Calu3 (cell line): ENCODE measurements around the gene CCDC85C. TPM values are rescaled to one million over a fixed set of nuclear protein-coding genes. Genes with fewer than 3 reads are reported as not detected.

ENCODE experiments used
- BruUV-seq: library from RNA; stranded (reverse); fragments of 400-500 nt; replicated peaks from 2 replicates; lab custom pipeline; 2021; lab: Mats Ljungman, UMichigan
- CTCF ChIA-PET: fragments of 300-600 bp; sonication (Branson Sonifier 250); formaldehyde crosslinking; loops from one replicate; lab custom pipeline; 2022; ENCODE audit warnings: antibody characterized with exemption; lab: Charles Lee
- DNase-seq: peaks from one replicate; pipeline ENCODE4 v3.0.0; 2022
- H3K27ac Mint-ChIP-seq: one replicate; pipeline ENCODE4 v1.8.0; 2022; ENCODE audit warnings: mixed read lengths; ENCODE audit not compliant: unreplicated experiment
- H3K27me3 Mint-ChIP-seq: one replicate; pipeline ENCODE4 v1.8.0; 2022; ENCODE audit warnings: mixed read lengths; ENCODE audit not compliant: unreplicated experiment
- H3K36me3 Mint-ChIP-seq: one replicate; pipeline ENCODE4 v1.8.0; 2022; ENCODE audit warnings: mild to moderate bottlenecking, moderate library complexity, mixed read lengths; ENCODE audit not compliant: insufficient read depth, unreplicated experiment
- H3K4me1 Mint-ChIP-seq: one replicate; pipeline ENCODE4 v1.8.0; 2022; ENCODE audit warnings: mild to moderate bottlenecking, low read depth, mixed read lengths; ENCODE audit not compliant: unreplicated experiment
- H3K4me3 Mint-ChIP-seq: one replicate; pipeline ENCODE4 v1.8.0; 2022; ENCODE audit warnings: mild to moderate bottlenecking, low read depth, moderate library complexity, mixed read lengths; ENCODE audit not compliant: unreplicated experiment
- H3K9me3 Mint-ChIP-seq: one replicate; pipeline ENCODE4 v1.8.0; 2022; ENCODE audit warnings: low read depth, mixed read lengths; ENCODE audit not compliant: unreplicated experiment
- intact Hi-C: fragments of 100-400 bp; cut with micrococcal nuclease; formaldehyde crosslinking; loops from one replicate; pipeline ENCODE4 v1.10.0; 2022; ENCODE audit not compliant: unreplicated experiment
- total RNA-seq: library from RNA; stranded (reverse); gene quantifications from 2 replicates; pipeline ENCODE4 v1.2.3, GENCODE V29; 2022
- TF ChIP-seq, protein P1 (sequence below): fragments of 200-600 bp; IDR thresholded peaks from one replicate; pipeline ENCODE4 v1.8.0; 2022; ENCODE audit warnings: antibody characterized with exemption; ENCODE audit not compliant: unreplicated experiment

The CCDC85C gene
- total RNA-seq, 1 experiment from 2014 or later = 45.1 TPM

DNA sequence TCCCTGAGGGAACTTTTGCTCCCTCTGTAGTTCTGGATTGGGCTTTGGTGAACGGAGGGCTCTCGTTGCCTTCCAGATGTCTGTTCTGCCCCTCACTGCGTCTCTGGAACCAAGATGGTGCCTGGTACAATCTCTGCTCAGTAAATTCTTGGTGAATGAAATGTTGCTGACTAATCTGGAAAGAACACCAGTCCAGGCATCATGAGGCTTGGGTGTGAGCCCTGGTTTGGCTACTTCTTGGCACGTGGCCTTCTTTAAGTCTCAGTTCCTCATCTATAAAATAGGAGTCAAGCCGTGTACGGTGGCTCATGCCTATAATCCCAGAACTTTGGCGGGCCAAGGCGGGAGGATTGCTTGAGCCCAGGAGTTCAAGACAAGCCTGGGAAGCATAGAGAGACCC is 45.2 kb upstream of the CCDC85C start:
- DNase-seq = no peak
- Mint-ChIP-seq H3K27me3 (peaks cover 39% of the 10 kb centered on the region), H3K4me1 (no peaks in the 10 kb centered on the region), H3K36me3 (no peaks in the 10 kb centered on the region), H3K4me3 (no peak overlapping the region), H3K9me3 (no peaks in the 10 kb centered on the region), H3K27ac (no peak overlapping the region)
- TF ChIP-seq, protein P1, sequence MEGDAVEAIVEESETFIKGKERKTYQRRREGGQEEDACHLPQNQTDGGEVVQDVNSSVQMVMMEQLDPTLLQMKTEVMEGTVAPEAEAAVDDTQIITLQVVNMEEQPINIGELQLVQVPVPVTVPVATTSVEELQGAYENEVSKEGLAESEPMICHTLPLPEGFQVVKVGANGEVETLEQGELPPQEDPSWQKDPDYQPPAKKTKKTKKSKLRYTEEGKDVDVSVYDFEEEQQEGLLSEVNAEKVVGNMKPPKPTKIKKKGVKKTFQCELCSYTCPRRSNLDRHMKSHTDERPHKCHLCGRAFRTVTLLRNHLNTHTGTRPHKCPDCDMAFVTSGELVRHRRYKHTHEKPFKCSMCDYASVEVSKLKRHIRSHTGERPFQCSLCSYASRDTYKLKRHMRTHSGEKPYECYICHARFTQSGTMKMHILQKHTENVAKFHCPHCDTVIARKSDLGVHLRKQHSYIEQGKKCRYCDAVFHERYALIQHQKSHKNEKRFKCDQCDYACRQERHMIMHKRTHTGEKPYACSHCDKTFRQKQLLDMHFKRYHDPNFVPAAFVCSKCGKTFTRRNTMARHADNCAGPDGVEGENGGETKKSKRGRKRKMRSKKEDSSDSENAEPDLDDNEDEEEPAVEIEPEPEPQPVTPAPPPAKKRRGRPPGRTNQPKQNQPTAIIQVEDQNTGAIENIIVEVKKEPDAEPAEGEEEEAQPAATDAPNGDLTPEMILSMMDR = no peak
- CTCF ChIA-PET = no interaction called here
- BruUV-seq = no TSS peak
- intact Hi-C loops = no loop called here

DNA sequence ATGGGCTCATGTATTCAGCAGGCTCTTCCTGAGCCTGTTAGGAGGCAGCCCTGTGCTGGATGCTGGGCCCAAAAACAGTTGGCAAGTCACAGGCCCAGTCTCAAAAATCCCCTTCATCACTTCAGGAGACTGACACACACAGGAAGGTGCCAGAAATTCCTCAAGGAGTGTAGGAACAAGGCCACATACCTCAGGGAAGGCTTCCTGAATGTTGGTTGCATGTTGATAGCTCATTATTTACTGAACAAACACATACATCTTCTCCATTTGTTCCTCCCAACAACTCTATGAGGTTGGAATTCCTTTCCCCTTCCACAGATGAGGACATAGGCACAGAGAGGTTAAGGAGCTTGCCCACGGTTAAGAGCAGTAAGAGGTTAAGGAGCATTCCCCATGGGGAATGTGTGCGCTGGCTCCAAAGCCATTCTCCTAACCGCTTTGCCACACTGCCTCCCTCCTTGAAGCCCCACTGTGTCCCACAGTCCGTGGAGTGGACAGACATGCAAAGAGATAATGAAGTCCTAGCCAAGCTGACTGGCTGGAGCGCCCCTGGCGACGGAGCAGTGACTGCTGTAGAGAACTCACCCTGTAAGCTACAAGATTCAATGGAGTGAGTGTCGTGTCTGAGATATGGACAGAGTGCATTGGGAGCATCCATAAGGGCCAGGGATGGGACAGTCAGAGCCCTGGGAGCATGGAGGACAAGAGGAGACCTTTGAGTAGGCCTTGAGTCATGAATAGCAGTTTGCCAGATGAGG is 44.2 kb upstream of the CCDC85C start:
- no peak overlapping the region for H3K4me3 Mint-ChIP-seq
- H3K4me1 Mint-ChIP-seq = no peaks in the 10 kb centered on the region
- BruUV-seq = no TSS peak
- intact Hi-C loops = no loop called here
- TF ChIP-seq, protein P1 = no peak
- no peaks in the 10 kb centered on the region for H3K9me3 Mint-ChIP-seq
- H3K27ac Mint-ChIP-seq = no peak overlapping the region
- CTCF ChIA-PET = interaction anchor here (0.5 kb wide), 1 partner anchor 148 kb away, joined by 3 read pairs; no protein-coding TSS in a partner anchor
- DNase-seq = no peak
- peaks cover 49% of the 10 kb centered on the region for H3K27me3 Mint-ChIP-seq
- H3K36me3 Mint-ChIP-seq = no peaks in the 10 kb centered on the region

DNA sequence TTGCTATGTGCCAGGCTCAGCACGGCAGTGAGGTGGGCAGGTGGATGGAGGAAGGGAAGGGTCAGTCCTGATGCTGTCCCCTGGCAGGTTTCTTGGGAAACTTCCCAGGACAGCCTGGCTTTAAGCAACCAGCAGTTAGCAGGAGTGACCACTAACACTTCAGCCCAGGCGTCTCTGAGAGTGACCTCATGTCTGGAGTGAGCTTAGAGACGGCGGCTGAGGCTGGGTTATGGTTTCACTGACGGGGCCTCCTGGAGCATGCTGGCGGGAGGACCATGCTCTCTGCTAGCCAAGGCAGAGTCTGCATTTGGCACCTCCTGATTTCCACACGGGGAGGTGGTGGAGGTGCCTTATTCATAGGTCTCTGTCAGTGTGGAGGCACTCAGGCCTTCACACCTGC is 43.4 kb upstream of the CCDC85C start:
- Mint-ChIP-seq H3K9me3 (no peaks in the 10 kb centered on the region), H3K27ac (no peak overlapping the region), H3K4me3 (no peak overlapping the region), H3K36me3 (no peaks in the 10 kb centered on the region), H3K4me1 (no peaks in the 10 kb centered on the region), H3K27me3 (peaks cover 56% of the 10 kb centered on the region)
- no peak for DNase-seq
- TF ChIP-seq, protein P1 = no peak
- intact Hi-C loops = no loop called here
- CTCF ChIA-PET = no interaction called here
- BruUV-seq = no TSS peak

DNA sequence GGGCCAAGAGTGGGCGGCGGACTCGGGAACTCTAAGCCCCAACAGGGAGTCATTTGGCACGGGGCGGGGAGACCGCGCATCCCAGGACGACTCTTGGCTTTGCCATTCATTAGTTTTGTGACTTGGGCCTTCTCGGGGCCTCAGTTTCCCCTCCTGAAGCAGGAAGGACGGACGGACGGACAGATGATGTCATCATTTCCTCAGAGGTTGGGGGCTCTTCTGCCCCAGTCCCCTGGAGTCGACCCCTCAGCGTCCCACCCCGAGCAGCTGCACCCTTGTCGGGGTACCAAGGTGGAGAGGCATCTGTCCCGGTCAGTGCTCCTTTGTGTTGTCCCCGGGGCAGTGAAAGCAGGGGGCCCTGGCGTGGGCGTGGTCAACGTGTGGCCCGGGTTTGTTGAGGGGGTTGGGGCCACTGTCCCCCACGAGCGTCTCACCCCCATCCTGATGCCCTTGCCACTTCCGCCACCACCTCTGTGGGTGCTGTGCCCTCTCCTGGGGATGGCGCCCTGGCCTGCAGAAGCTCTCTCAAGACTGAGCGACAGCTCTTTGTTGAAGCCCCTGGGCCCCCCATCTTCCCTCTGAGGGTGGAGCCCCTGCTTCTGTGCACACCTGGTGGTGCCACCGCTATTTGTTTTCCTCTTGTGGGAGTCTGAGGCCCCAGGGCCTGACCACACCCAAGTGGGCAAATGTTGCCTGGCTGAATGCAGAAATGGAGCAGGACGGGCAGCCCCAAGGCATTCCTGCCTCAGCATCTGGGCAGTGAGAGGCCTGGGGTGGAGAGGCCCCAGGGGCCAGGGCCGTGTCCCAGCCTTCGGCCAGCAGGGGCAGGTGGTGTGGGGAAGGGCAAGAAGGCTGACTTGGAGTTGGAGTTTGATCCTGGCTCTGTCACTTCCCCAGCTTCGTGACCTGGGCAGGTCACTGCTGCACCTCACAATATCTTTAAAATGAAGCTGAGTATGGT is 41.8 kb upstream of the CCDC85C start:
- no peaks in the 10 kb centered on the region for H3K36me3 Mint-ChIP-seq
- no TSS peak for BruUV-seq
- H3K27ac Mint-ChIP-seq = no peak overlapping the region
- peak overlapping the region; percentile 61 for H3K4me3 Mint-ChIP-seq
- CTCF ChIA-PET = no interaction called here
- no peak for DNase-seq
- TF ChIP-seq, protein P1 = no peak
- no peaks in the 10 kb centered on the region for H3K9me3 Mint-ChIP-seq
- intact Hi-C loops = no loop called here
- H3K4me1 Mint-ChIP-seq = no peaks in the 10 kb centered on the region
- peaks cover 50% of the 10 kb centered on the region for H3K27me3 Mint-ChIP-seq
